NCI-H1092 treated with DMSO at 0.1 percent for 48 hours (cell line): ENCODE results near the gene CPSF3.
"Not testable (repeated sequence)": the region's sequence is repeated elsewhere in the genome, so short reads cannot be mapped to it uniquely, and the experiment has no call there.

Source experiments
- DNase-seq: peaks from one replicate; lab custom pipeline; 2025; lab: John Stamatoyannopoulos, UW

The CPSF3 gene

GRCh38 chr2:9466147-9466683 is 42.8 kb downstream of the CPSF3 start:
- no peak for DNase-seq

GRCh38 chr2:9467687-9468086 is 44.2 kb downstream of the CPSF3 start:
- no peak for DNase-seq

GRCh38 chr2:9471206-9471605 is 47.8 kb downstream of the CPSF3 start:
- DNase-seq, result no peak

GRCh38 chr2:9472511-9472910 is 49.1 kb downstream of the CPSF3 start:
- DNase-seq, result no peak

GRCh38 chr2:9473308-9473984 is 50.0 kb downstream of the CPSF3 start:
- DNase-seq, result peak; percentile 4

- DNase-seq, result peak; percentile 5
Observed at GRCh38 chr2:9473985-9474360, 50.5 kb downstream of the CPSF3 start.

GRCh38 chr2:9474361-9475057 is 51.1 kb downstream of the CPSF3 start, which contains the start of gene IAH1:
IAH1 (plus strand) TSS chr2:9474551; CDS start chr2:9474567, 16 bp downstream.
- DNase-seq, result peak; percentile 18

GRCh38 chr2:9477914-9478313 is 54.5 kb downstream of the CPSF3 start:
- no peak for DNase-seq

- no peak for DNase-seq
Observed at GRCh38 chr2:9478526-9478925, 55.1 kb downstream of the CPSF3 start.

GRCh38 chr2:9480157-9480556 is 56.7 kb downstream of the CPSF3 start:
- DNase-seq, result no peak

- DNase-seq, result no peak
Observed at GRCh38 chr2:9483107-9483506, 59.7 kb downstream of the CPSF3 start.

GRCh38 chr2:9484533-9484932 is 61.1 kb downstream of the CPSF3 start:
- DNase-seq, result no peak

- no peak for DNase-seq
Observed at GRCh38 chr2:9488583-9489547, 65.4 kb downstream of the CPSF3 start.

GRCh38 chr2:9490789-9491188 is 67.3 kb downstream of the CPSF3 start:
- no peak for DNase-seq

GRCh38 chr2:9492927-9493326 is 69.5 kb downstream of the CPSF3 start:
- DNase-seq, result no peak

GRCh38 chr2:9493478-9493877 is 70.0 kb downstream of the CPSF3 start:
- no peak for DNase-seq

- no peak for DNase-seq
Observed at GRCh38 chr2:9494081-9494480, 70.6 kb downstream of the CPSF3 start.

- no peak for DNase-seq
Observed at GRCh38 chr2:9497017-9497416, 73.6 kb downstream of the CPSF3 start.

- DNase-seq, result no peak
Observed at GRCh38 chr2:9498210-9498609, 74.8 kb downstream of the CPSF3 start.

GRCh38 chr2:9508931-9509330 is 85.5 kb downstream of the CPSF3 start:
- DNase-seq, result no peak

- DNase-seq, result not testable (repeated sequence)
Observed at GRCh38 chr2:9513946-9514345, 90.5 kb downstream of the CPSF3 start.

GRCh38 chr2:9517118-9517782 is 93.8 kb downstream of the CPSF3 start:
- DNase-seq, result no peak
